ENCODE measurements around the gene RASL11B. TPM values are rescaled to one million over a fixed set of nuclear protein-coding genes. Genes with fewer than 3 reads are reported as not detected.

Gene RASL11B
- total RNA-seq, 2 donors from 2014 or later: 0.34 to 0.76 TPM

DNA sequence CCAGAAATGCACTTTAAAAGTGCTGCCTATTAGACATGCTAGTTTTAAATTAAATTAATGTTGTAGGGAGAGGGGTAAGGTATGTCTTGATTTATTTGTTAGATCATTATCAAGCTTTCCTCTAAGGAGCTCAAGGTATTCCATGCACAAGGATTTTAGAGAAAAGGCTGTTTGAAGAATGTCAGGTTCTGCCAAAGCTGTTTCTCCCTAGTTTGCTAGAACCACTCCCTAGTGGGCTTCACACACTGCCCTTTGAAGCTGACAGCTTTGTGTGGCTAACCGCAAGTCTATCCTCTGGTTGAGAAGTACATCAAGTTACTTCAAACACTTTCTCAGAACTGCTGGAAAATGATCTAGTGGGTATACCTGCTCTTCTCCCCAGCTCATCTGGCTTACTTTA, 32.3 kb downstream of the RASL11B start:
- peaks cover 8% of the 10 kb centered on the region for H3K4me1 Mint-ChIP-seq
- no peak overlapping the region for H3K27ac Mint-ChIP-seq
- no peak overlapping the region for H3K4me3 Mint-ChIP-seq
- no peak for ATAC-seq (replicated peaks)
- no peaks in the 10 kb centered on the region for H3K27me3 Mint-ChIP-seq
- H3K9me3 Mint-ChIP-seq: peaks cover 4% of the 10 kb centered on the region
- no peaks in the 10 kb centered on the region for H3K36me3 Mint-ChIP-seq (ENCODE audit: low read depth)

DNA sequence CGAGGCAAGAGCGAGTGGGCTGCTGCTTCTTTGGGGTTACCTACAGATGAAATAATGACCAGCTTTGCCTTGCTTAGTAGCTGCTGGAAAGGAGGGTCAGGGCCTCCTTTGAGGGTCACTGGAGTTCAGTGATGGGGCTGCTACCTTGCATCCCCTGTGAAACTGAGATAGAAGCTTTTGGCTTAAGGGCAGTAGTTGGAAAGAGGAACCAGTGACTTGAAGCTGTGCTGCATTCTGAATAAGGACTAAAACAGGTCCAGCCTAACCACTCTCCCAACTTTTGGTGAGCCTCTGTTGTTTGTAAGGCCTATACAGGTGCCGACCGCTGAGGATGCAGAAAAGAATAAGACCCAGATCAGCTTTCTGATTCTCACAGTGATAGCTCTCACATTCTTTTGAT, 41.2 kb downstream of the RASL11B start:
- Mint-ChIP-seq H3K27ac (no peak overlapping the region), H3K27me3 (no peaks in the 10 kb centered on the region), H3K9me3 (no peaks in the 10 kb centered on the region), H3K4me1 (no peaks in the 10 kb centered on the region), H3K36me3 (ENCODE audit: low read depth) (peaks cover 32% of the 10 kb centered on the region), H3K4me3 (no peak overlapping the region)
- no peak for ATAC-seq (replicated peaks)

DNA sequence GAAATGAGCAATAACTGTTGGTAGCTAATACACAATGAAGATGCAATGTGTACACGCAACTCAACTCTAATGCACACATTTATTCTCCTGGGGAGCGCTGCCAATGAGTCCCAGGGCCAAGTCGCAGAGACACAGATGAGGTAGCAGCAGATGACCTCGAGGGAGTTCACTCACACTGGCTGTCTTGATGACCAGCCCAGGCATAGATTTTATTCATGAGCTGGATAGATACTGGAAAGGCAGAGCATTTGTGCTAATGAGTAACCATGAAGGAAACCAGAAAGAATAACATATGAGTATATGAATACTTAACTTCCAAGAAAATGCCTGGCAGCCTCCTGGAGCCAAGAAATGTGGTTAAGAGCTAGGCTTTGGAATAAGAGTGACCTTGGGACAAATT, 42.3 kb downstream of the RASL11B start:
- no peaks in the 10 kb centered on the region for H3K4me1 Mint-ChIP-seq
- H3K9me3 Mint-ChIP-seq: no peaks in the 10 kb centered on the region
- H3K4me3 Mint-ChIP-seq: no peak overlapping the region
- H3K36me3 Mint-ChIP-seq (ENCODE audit: low read depth): peaks cover 32% of the 10 kb centered on the region
- no peak overlapping the region for H3K27ac Mint-ChIP-seq
- no peaks in the 10 kb centered on the region for H3K27me3 Mint-ChIP-seq
- ATAC-seq (replicated peaks): no peak

DNA sequence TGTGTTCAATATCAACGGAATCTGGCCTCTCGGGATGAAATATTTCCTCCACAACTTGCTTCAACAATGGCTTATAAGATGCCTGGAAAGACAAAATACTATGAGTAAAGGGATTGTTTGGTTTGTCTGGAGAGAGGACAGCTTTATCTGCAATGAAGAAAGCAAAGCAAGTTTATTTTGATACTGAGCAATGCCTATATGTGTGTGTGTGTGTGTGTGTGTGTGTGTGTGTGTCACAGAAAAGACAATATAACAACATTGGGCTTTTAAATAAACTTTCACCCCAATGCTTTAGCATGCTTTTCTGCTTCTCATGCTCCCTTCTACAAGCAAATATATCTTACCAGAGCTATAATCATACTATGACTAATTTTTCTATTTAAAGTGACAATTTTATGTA, 45.4 kb downstream of the RASL11B start:
- Mint-ChIP-seq H3K27me3 (no peaks in the 10 kb centered on the region), H3K27ac (no peak overlapping the region), H3K4me3 (no peak overlapping the region), H3K4me1 (no peaks in the 10 kb centered on the region), H3K9me3 (no peaks in the 10 kb centered on the region), H3K36me3 (ENCODE audit: low read depth) (peaks cover 32% of the 10 kb centered on the region)
- no peak for ATAC-seq (replicated peaks)

DNA sequence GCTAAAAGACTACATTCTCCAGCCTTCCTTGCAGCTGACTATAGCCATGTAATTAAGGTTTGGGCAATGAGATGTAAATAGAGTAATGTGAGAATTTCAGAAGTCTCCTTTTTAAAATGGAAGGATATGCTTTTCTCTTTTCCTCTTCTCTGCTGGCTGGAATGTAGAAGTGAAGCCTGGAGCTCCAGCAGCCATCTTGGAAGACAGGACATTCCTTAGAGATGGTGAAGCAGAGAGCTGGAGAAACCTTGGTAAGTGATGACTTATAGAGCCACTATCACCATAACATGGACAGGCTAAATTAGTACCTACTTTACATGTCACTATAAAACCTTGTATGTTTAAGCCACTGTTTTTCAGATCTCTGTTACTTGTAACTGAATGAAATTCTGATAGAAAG, 48.0 kb downstream of the RASL11B start:
- H3K27ac Mint-ChIP-seq: no peak overlapping the region
- no peaks in the 10 kb centered on the region for H3K9me3 Mint-ChIP-seq
- H3K4me3 Mint-ChIP-seq: no peak overlapping the region
- H3K27me3 Mint-ChIP-seq: no peaks in the 10 kb centered on the region
- H3K36me3 Mint-ChIP-seq (ENCODE audit: low read depth): peaks cover 27% of the 10 kb centered on the region
- no peak for ATAC-seq (replicated peaks)
- no peaks in the 10 kb centered on the region for H3K4me1 Mint-ChIP-seq

DNA sequence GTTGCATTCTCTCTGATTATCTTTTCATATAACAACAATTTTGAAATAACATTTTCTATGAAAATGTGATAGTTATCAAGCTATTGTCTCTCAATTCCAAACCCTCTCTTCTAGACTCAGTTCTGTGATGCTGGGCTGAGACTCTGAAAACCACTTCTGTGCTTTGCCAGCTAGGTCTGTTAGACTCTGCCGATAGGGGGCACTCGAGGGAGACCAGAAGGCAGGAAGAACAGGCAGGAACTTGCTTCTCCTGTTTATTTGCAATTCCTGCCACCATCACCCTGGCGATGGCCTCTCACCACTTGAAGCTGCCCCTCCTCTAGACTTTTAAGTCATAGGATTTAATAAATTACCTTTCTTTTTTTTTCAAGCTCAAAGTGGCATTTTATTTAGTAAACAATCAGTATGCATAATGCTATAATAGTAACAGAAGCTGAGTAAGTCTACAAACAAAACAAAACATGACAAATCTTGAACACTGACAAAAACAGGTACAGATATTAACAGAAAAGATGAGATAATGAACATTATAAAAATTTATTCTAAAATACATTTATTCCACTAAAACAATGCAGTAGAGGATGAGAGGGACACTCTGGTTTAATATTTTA, 49.7 kb downstream of the RASL11B start:
- Mint-ChIP-seq H3K4me1 (no peaks in the 10 kb centered on the region), H3K4me3 (no peak overlapping the region), H3K9me3 (no peaks in the 10 kb centered on the region), H3K27me3 (no peaks in the 10 kb centered on the region), H3K36me3 (ENCODE audit: low read depth) (peaks cover 15% of the 10 kb centered on the region), H3K27ac (peak overlapping the region; percentile 12)
- peak; percentile 68 for ATAC-seq (replicated peaks)

DNA sequence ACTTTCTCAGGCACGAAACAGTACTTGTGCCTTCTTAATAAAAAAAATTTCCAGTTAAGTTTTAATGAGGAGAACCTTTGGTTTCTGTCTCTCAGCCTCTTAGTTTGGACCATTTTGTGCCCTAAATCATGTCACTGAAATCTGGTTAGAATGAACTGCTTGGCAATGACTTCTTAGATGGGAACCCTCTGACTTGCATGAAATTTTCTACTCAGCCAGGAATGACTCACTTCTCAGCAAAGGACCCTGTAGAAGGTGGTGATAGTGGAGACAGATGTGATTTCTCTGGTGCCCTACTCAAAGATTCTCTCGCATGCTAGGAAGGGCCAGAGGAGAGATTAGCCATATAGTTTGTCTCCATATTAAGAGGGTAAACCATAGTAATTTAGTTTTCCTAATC, 50.5 kb downstream of the RASL11B start:
- Mint-ChIP-seq H3K9me3 (no peaks in the 10 kb centered on the region), H3K27ac (no peak overlapping the region), H3K36me3 (ENCODE audit: low read depth) (peaks cover 7% of the 10 kb centered on the region), H3K4me3 (no peak overlapping the region), H3K27me3 (no peaks in the 10 kb centered on the region), H3K4me1 (no peaks in the 10 kb centered on the region)
- ATAC-seq (replicated peaks): no peak

DNA sequence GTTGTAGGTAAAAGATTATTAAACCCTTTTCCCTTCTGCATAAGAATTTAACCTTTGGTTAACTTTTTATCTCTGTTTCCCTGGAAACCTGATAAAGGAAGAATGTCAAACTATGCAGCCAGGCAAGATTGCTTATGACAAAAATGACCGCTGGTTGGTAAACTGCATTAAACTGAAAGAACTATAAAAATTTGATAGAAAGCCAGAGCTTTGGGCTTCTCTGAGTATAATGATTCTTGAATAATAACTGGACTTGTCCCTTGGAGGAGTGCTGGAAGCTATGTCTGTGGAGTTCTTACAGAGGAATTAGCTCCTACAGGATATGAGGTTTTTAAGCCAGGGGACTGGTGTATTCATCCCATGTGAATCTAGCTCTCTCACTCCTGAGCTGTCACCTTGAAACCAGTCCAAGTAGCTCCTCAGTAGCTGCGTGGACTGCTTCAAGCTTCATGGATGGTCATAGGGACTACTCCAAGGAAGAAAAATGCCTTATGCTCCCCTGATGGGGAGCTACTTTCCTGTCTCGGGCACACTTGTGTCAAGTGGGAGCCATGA, 52.0 kb downstream of the RASL11B start:
- ATAC-seq (replicated peaks): no peak
- Mint-ChIP-seq H3K4me1 (no peaks in the 10 kb centered on the region), H3K4me3 (no peak overlapping the region), H3K36me3 (ENCODE audit: low read depth) (no peaks in the 10 kb centered on the region), H3K27ac (no peak overlapping the region), H3K9me3 (no peaks in the 10 kb centered on the region), H3K27me3 (no peaks in the 10 kb centered on the region)

DNA sequence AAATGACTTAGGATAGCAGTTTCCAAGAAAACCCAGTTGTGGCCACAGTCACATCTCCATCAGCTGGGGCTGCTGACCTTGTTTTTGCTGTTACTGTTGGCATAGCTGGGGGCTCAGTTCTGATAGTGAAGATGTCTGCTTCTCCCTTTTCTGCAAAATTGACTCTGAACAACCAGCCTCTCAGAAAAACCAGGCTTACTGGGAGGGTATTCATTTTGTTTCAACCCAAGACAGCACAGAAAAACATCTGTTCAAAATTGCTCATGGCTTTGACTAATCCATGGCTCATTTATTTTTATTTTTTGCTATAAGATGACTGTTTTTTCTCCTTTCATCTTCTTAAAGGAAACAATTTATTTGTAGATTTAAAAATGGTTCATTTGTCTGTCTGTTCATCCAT, 53.1 kb downstream of the RASL11B start:
- Mint-ChIP-seq H3K27ac (peak overlapping the region; percentile 56), H3K4me1 (no peaks in the 10 kb centered on the region), H3K4me3 (no peak overlapping the region), H3K27me3 (no peaks in the 10 kb centered on the region), H3K9me3 (no peaks in the 10 kb centered on the region), H3K36me3 (ENCODE audit: low read depth) (no peaks in the 10 kb centered on the region)
- ATAC-seq (replicated peaks): peak; percentile 40

DNA sequence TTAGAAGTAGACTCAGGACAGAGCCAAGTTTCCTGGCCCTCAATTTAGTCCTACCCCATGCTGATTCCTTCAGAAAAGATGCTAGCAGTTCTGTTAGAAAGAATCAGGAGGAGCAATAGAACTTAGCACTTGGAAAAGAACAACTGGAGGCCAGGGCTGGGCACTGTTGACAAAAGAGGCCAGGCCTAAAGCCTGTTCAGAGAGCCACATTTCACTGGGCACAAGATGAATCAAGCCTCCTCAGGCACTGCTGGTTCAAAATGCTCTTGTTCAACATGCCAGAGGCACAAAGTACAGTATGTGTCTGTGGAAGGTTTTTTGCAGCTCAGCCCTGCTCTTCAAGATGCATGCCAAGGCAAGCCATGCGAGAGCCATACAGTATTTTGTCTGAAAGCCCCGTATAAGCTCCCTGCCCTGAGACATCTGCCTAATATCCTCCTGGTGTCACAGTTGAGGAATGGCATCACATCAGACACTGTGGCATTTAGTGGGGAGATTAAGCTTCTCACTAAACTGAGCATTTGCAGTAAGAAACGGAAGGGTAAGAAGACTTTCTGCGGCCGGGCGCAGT, 53.7 kb downstream of the RASL11B start:
- Mint-ChIP-seq H3K36me3 (ENCODE audit: low read depth) (no peaks in the 10 kb centered on the region), H3K4me3 (no peak overlapping the region), H3K27ac (peak overlapping the region; percentile 56), H3K27me3 (no peaks in the 10 kb centered on the region), H3K4me1 (no peaks in the 10 kb centered on the region), H3K9me3 (no peaks in the 10 kb centered on the region)
- ATAC-seq (replicated peaks): no peak

Other genes with a start within 250 kb of the RASL11B start
- 10 to 100 TPM in 1 of 2 donors, 1 to 10 TPM in 1; 8.6 to 10.1 TPM for gene USP46, start 203.0 kb upstream of the RASL11B start, total RNA-seq
- gene ERVMER34-1, start 110.9 kb upstream of the RASL11B start, total RNA-seq: under 1 TPM; 0.09 to 0.19 TPM

All from activated T-helper 17 cell treated with anti-CD3 and anti-CD28 coated beads, Interleukin-2, amount 50 U/mL, for 72 hours (primary cell).